ENCODE data around the gene HP1BP3.

DNA sequence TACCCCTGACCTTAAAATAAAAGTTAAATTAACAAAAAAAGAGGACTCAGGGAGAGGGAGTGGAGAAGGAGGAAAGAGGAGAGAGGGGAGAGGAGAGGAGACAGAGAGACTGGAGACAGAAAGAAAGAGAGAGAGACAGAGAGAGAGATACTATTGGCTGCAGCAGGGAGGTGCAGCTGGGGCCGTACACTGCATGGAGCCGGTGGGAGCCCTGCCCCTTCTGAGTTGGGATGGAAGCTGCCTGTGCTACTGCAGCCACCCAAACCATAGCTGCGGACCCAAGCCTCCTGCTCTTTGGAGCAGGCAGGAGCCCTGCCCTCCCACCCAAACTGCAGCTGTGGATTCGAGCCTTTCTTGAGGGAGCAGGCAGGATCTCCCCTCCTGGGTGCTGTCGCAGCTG lies 32.7 kb upstream of the HP1BP3 start:
- no peak for TF ChIP-seq EZH2phosphoT487 (IDR thresholded peaks at IDR 0.05; ENCODE audit: borderline replicate concordance)
- no peak for TF ChIP-seq CTCF (conservative IDR thresholded peaks at IDR 0.05; ENCODE audit: low read length)
